PC-3 (cell line): Measurements from ENCODE around the gene STK11IP.

Experiments
- CTCF ChIP-seq: fragments of 300-600 bp; sonication (generic); conservative IDR thresholded peaks from 2 replicates; pipeline ENCODE4 v1.5.1; 2017; ENCODE audit warnings: antibody characterized with exemption, low read depth, mild to moderate bottlenecking, low read length
- EZH2phosphoT487 ChIP-seq: fragments of 300-600 bp; sonication (generic); IDR thresholded peaks from 2 replicates; pipeline ENCODE4 v1.6.1; 2018; ENCODE audit warnings: mild to moderate bottlenecking, antibody characterized with exemption, low read length, borderline replicate concordance

- TF ChIP-seq CTCF, result 0 out of 2 replicates have a peak, but pooled peaks have one; percentile 10
- 0 out of 2 replicates have a peak, but pooled peaks have one; percentile 40 for TF ChIP-seq EZH2phosphoT487
Measured at GRCh38 chr2:219570194-219570923, 27.3 kb upstream of the STK11IP start.
